ENCODE measurements around the gene GPRC5A.

GPRC5A gene

GRCh38 chr12:12883369-12884001 lies 7.9 kb upstream of the GPRC5A start:
- in situ Hi-C loops (cut with HindIII; ENCODE audit: low sequenced_read_pairs) = loop anchor here (5.0 kb wide), 1 partner anchor 46 kb away; no protein-coding TSS in a partner anchor

GRCh38 chr12:12885096-12885792 lies 6.1 kb upstream of the GPRC5A start:
- in situ Hi-C loops (cut with HindIII; ENCODE audit: low sequenced_read_pairs) = no loop called here

GRCh38 chr12:12887471-12887870 lies 3.9 kb upstream of the GPRC5A start:
- in situ Hi-C loops (cut with HindIII; ENCODE audit: low sequenced_read_pairs) = no loop called here

- in situ Hi-C loops (cut with HindIII; ENCODE audit: low sequenced_read_pairs) = no loop called here
These were observed 1.7 kb upstream of the GPRC5A start for GRCh38 chr12:12889701-12890100.

- in situ Hi-C loops (cut with HindIII; ENCODE audit: low sequenced_read_pairs) = no loop called here
These were observed 751 bp upstream of the GPRC5A start for GRCh38 chr12:12890543-12891079.

GRCh38 chr12:12891881-12892355 lies 556 bp downstream of the GPRC5A start:
- in situ Hi-C loops (cut with HindIII; ENCODE audit: low sequenced_read_pairs) = no loop called here

- in situ Hi-C loops (cut with HindIII; ENCODE audit: low sequenced_read_pairs) = no loop called here
These were observed 1.3 kb downstream of the GPRC5A start for GRCh38 chr12:12892681-12893141.

- in situ Hi-C loops (cut with HindIII; ENCODE audit: low sequenced_read_pairs) = no loop called here
These were observed 2.1 kb downstream of the GPRC5A start for GRCh38 chr12:12893438-12893837.

- in situ Hi-C loops (cut with HindIII; ENCODE audit: low sequenced_read_pairs) = no loop called here
These were observed 4.9 kb downstream of the GPRC5A start for GRCh38 chr12:12896260-12896659.

GRCh38 chr12:12897302-12897701 lies 5.9 kb downstream of the GPRC5A start:
- in situ Hi-C loops (cut with HindIII; ENCODE audit: low sequenced_read_pairs) = no loop called here

- in situ Hi-C loops (cut with HindIII; ENCODE audit: low sequenced_read_pairs) = no loop called here
These were observed 6.9 kb downstream of the GPRC5A start for GRCh38 chr12:12898136-12898717.

- in situ Hi-C loops (cut with HindIII; ENCODE audit: low sequenced_read_pairs) = no loop called here
These were observed 7.6 kb downstream of the GPRC5A start for GRCh38 chr12:12898911-12899511.

GRCh38 chr12:12899530-12900380 lies 8.4 kb downstream of the GPRC5A start:
- in situ Hi-C loops (cut with HindIII; ENCODE audit: low sequenced_read_pairs) = no loop called here

GRCh38 chr12:12900786-12901157 lies 9.4 kb downstream of the GPRC5A start:
- in situ Hi-C loops (cut with HindIII; ENCODE audit: low sequenced_read_pairs) = no loop called here

- in situ Hi-C loops (cut with HindIII; ENCODE audit: low sequenced_read_pairs) = no loop called here
These were observed 9.9 kb downstream of the GPRC5A start for GRCh38 chr12:12901158-12901791.

GRCh38 chr12:12902036-12902435 lies 10.7 kb downstream of the GPRC5A start:
- in situ Hi-C loops (cut with HindIII; ENCODE audit: low sequenced_read_pairs) = no loop called here

GRCh38 chr12:12903642-12904609 lies 12.6 kb downstream of the GPRC5A start:
- in situ Hi-C loops (cut with HindIII; ENCODE audit: low sequenced_read_pairs) = no loop called here

GRCh38 chr12:12907552-12907951 lies 16.2 kb downstream of the GPRC5A start:
- in situ Hi-C loops (cut with HindIII; ENCODE audit: low sequenced_read_pairs) = no loop called here

- in situ Hi-C loops (cut with HindIII; ENCODE audit: low sequenced_read_pairs) = no loop called here
These were observed 16.9 kb downstream of the GPRC5A start for GRCh38 chr12:12908252-12908651.
